CD4-positive, CD25-positive, alpha-beta regulatory T cell (primary cell): ENCODE measurements around the gene APCDD1L. TPM values are rescaled to one million over a fixed set of nuclear protein-coding genes. Genes with fewer than 3 reads are reported as not detected.

Experiments
- ATAC-seq, 2 donors: fragments of 150-1000 bp; cut with Tn5 transposase; one replicate each; pipeline ENCODE4 v1.10.0; 2021; ENCODE audit warnings: low read depth in 2 of 2, moderate number of reproducible peaks in 2 of 2, moderate library complexity in 1 of 2
- DNase-seq, 3 donors: peaks; one replicate each; pipeline versions ENCODE4 v3.0.0 to v3.0.0-alpha.2; 2012 to 2022; ENCODE audit warnings: mixed read lengths in 1 of 3
- H3K27ac ChIP-seq: one replicate; pipeline ENCODE4 v1.7.0; 2013; ENCODE audit warnings: mild to moderate bottlenecking, low read length; ENCODE audit not compliant: insufficient read depth, poor library complexity, severe bottlenecking
- H3K27me3 ChIP-seq: one replicate; pipeline ENCODE4 v1.7.0; 2013; ENCODE audit warnings: low read length; ENCODE audit not compliant: control insufficient read depth, insufficient read depth
- H3K36me3 ChIP-seq: one replicate; pipeline ENCODE4 v1.7.0; 2013; ENCODE audit warnings: mild to moderate bottlenecking, low read length, moderate library complexity; ENCODE audit not compliant: control insufficient read depth, insufficient read depth
- H3K4me1 ChIP-seq: 2 replicates; pipeline ENCODE4 v1.7.0; 2013; ENCODE audit warnings: mild to moderate bottlenecking, low read length; ENCODE audit not compliant: insufficient read depth, control insufficient read depth, poor library complexity, severe bottlenecking
- H3K4me3 ChIP-seq: one replicate; pipeline ENCODE4 v1.7.0; 2013; ENCODE audit warnings: low read depth, mild to moderate bottlenecking, low read length, moderate library complexity
- H3K9me3 ChIP-seq, 2 experiments: 1 replicate in 1 of 2; 2 replicates in 1 of 2; pipeline ENCODE4 v1.7.0; 2013; ENCODE audit warnings: low read length in 2 of 2, mild to moderate bottlenecking in 1 of 2, moderate library complexity in 1 of 2; ENCODE audit not compliant: control insufficient read depth in 2 of 2
- H3K27ac Mint-ChIP-seq, 3 donors: one replicate each; pipeline ENCODE4 v1.8.0; 2020 to 2022; ENCODE audit warnings: mild to moderate bottlenecking in 3 of 3, mixed read lengths in 3 of 3, moderate library complexity in 2 of 3
- H3K27me3 Mint-ChIP-seq: one replicate; pipeline ENCODE4 v1.8.0; 2022; ENCODE audit warnings: mild to moderate bottlenecking, mixed read lengths
- H3K36me3 Mint-ChIP-seq: one replicate; pipeline ENCODE4 v1.8.0; 2020; ENCODE audit warnings: mixed read lengths
- H3K4me1 Mint-ChIP-seq, 4 donors: one replicate each; pipeline ENCODE4 v1.8.0; 2020 to 2022; ENCODE audit warnings: mixed read lengths in 4 of 4, mild to moderate bottlenecking in 1 of 4
- H3K4me3 Mint-ChIP-seq, 4 donors: one replicate each; pipeline ENCODE4 v1.8.0; 2020 to 2022; ENCODE audit warnings: mild to moderate bottlenecking in 4 of 4, mixed read lengths in 4 of 4, moderate library complexity in 3 of 4
- H3K9me3 Mint-ChIP-seq, 7 donors: one replicate each; pipeline ENCODE4 v1.8.0; 2020 to 2022; ENCODE audit warnings: mixed read lengths in 7 of 7, mild to moderate bottlenecking in 3 of 7, moderate library complexity in 2 of 7
- polyA plus RNA-seq, 4 donors: library from polyadenylated mRNA; unstranded; fragments of 300-500 nt; fragmentation: Illumina TruSeq; gene quantifications; one replicate each; pipeline ENCODE4 v1.2.3, GENCODE V29; 2021
- total RNA-seq: library from RNA; stranded (reverse); gene quantifications from one replicate; pipeline ENCODE4 v1.2.3, GENCODE V29; 2022

The APCDD1L gene
- total and polyA plus RNA-seq, 5 donors from 2014 or later, result 0.62 TPM; not detected in 4

DNA sequence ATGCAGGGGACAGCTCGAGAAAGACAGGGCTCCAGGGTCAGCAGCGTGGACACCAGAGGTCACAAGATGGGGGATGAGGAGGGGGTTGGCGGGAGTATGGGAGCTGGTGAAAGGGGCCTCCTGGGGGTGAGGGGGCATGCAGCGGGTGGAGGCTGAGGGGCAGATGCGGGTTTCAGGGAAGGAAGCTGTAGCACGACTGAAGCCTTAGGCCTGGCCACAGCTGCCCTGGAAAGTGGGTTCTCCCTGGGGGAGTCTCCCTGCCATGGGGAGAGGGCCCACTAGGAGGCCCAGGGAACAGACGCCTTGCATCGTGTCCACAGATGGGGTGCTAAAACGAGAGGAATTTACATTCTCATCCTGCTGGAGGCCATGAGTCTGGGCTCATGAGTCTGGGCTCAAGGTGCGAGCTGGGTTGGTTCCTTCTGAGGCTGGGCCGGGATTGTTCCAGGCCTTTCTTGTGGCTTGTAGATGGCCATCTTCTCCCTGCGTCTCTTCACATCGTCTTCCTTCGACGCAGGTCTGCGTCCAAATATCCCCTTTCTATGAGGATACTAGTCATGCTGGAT is 18.0 kb downstream of the APCDD1L start:
- Mint-ChIP-seq H3K4me1 (no peaks in the 10 kb centered on the region), H3K4me3 (no peak overlapping the region), H3K36me3 (no peaks in the 10 kb centered on the region), H3K9me3 (peaks cover 0 to 3% (median 0%) of the 10 kb centered on the region in 7 donors), H3K27me3 (peaks cover 7% of the 10 kb centered on the region), H3K27ac (no peak overlapping the region)
- ATAC-seq (no peak), DNase-seq (no peak)
- no peaks in the 10 kb centered on the region for H3K9me3 ChIP-seq
- no peaks in the 10 kb centered on the region for H3K4me1 ChIP-seq
- no peaks in the 10 kb centered on the region for H3K27me3 ChIP-seq
- no peak overlapping the region for H3K27ac ChIP-seq
- H3K36me3 ChIP-seq, result no peaks in the 10 kb centered on the region
- H3K4me3 ChIP-seq, result no peak overlapping the region

GRCh38 chr20:58496429-58496769 is 18.8 kb downstream of the APCDD1L start:
- Histone ChIP-seq H3K4me1 (no peaks in the 10 kb centered on the region), H3K36me3 (no peaks in the 10 kb centered on the region), H3K4me3 (no peak overlapping the region), H3K9me3 (no peaks in the 10 kb centered on the region), H3K27me3 (no peaks in the 10 kb centered on the region), H3K27ac (no peak overlapping the region)
- Mint-ChIP-seq H3K4me3 (no peak overlapping the region), H3K9me3 (peaks cover 0 to 3% (median 0%) of the 10 kb centered on the region in 7 donors), H3K27ac (no peak overlapping the region), H3K36me3 (no peaks in the 10 kb centered on the region), H3K4me1 (no peaks in the 10 kb centered on the region), H3K27me3 (peaks cover 4% of the 10 kb centered on the region)
- DNase-seq (no peak), ATAC-seq (no peak)

DNA sequence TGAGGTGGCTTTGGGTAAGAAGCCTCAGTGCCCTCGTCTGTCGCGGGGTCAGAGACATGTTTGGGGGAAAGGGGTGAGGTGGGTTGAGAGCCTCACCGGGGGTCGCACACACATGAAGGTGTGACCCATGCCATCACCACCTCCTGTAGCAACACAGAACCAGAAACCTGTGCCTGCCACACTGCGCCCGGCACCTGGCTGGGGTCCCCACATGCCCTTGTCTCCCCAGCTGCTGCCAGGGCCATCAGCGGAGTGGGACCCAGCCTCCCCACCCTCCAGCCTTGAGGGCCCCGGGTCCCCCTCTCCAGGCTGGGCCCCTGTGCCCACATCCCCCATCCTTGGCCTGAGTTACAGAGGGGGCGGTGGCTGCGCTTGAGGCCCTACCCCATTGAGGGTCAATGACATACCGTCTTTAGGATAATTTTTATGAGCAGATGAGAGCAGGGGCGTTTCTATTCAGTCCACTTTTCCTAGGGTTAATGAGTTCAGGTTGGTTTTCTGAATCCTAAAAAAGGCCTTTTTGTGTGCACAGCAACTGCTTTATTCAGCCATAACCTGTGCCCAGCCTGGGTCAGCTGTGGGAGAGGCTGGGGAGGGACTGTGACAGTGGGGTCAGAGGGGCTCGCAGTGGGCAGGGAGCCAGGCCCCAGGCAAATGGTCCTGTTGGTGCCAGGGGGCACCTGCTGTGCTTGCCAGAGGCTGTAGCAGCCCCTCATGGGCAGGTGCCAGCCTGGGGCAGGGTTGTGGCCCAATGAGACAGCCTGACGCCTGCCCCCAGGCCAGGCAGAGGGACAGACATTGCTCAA is 19.4 kb downstream of the APCDD1L start:
- H3K27me3 Mint-ChIP-seq, result peaks cover 4% of the 10 kb centered on the region
- Histone ChIP-seq H3K36me3 (no peaks in the 10 kb centered on the region), H3K9me3 (no peaks in the 10 kb centered on the region), H3K4me1 (no peaks in the 10 kb centered on the region), H3K27ac (no peak overlapping the region), H3K4me3 (no peak overlapping the region), H3K27me3 (no peaks in the 10 kb centered on the region)
- ATAC-seq (no peak), DNase-seq (no peak)
- no peaks in the 10 kb centered on the region for H3K36me3 Mint-ChIP-seq
- no peak overlapping the region for H3K4me3 Mint-ChIP-seq
- H3K4me1 Mint-ChIP-seq, result no peaks in the 10 kb centered on the region
- no peak overlapping the region for H3K27ac Mint-ChIP-seq
- H3K9me3 Mint-ChIP-seq, result peaks cover 0 to 3% (median 0%) of the 10 kb centered on the region in 7 donors

GRCh38 chr20:58494923-58495622 is 20.1 kb downstream of the APCDD1L start:
- Histone ChIP-seq H3K27ac (no peak overlapping the region), H3K4me1 (no peaks in the 10 kb centered on the region), H3K4me3 (no peak overlapping the region), H3K9me3 (no peaks in the 10 kb centered on the region), H3K27me3 (no peaks in the 10 kb centered on the region), H3K36me3 (no peaks in the 10 kb centered on the region)
- H3K27me3 Mint-ChIP-seq, result peaks cover 4% of the 10 kb centered on the region
- no peaks in the 10 kb centered on the region for H3K36me3 Mint-ChIP-seq
- H3K9me3 Mint-ChIP-seq, result peaks cover 0 to 2% (median 0%) of the 10 kb centered on the region in 7 donors
- no peak overlapping the region for H3K27ac Mint-ChIP-seq
- ATAC-seq (no peak), DNase-seq (no peak)
- H3K4me3 Mint-ChIP-seq, result no peak overlapping the region
- H3K4me1 Mint-ChIP-seq, result no peaks in the 10 kb centered on the region

GRCh38 chr20:58492795-58493524 is 22.2 kb downstream of the APCDD1L start:
- peaks cover 0 to 9% (median 4%) of the 10 kb centered on the region in 7 donors for H3K9me3 Mint-ChIP-seq
- no peak overlapping the region for H3K27ac Mint-ChIP-seq
- H3K4me1 Mint-ChIP-seq, result no peaks in the 10 kb centered on the region
- Histone ChIP-seq H3K4me3 (no peak overlapping the region), H3K27me3 (no peaks in the 10 kb centered on the region), H3K4me1 (no peaks in the 10 kb centered on the region), H3K9me3 (peaks cover 0 to 5% of the 10 kb centered on the region in 2 experiments), H3K27ac (no peak overlapping the region), H3K36me3 (no peaks in the 10 kb centered on the region)
- H3K27me3 Mint-ChIP-seq, result peaks cover 4% of the 10 kb centered on the region
- DNase-seq (no peak), ATAC-seq (no peak)
- peaks cover 5% of the 10 kb centered on the region for H3K36me3 Mint-ChIP-seq
- H3K4me3 Mint-ChIP-seq, result no peak overlapping the region

DNA sequence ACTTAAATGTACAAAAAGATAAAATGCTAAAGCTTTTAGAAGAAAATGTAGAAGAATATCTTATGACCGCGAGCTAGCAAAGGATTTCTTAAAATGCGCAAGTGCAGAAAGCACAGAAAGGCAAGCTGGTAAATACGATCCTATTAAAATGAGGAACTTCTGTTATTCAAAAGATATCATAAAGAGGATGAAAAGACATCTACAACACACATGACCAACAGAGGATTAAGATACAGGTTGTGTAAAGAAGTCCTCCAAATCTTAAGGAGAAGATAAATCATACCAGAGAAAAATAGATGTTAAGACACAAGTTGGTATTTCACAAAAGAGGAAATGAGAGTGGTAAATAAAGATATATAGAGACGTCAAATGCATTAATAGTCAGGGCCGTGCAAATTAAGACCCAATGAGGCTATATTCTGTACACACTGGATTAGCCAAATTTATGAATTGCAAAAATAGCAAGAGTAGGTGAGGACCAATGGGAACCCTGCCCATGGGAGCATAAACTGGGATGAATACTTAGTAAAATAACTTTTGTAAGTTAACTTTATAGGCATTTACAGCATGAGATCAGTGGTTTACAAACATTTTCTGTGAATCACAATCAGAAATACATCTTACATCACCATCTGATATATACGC is 23.0 kb downstream of the APCDD1L start:
- Mint-ChIP-seq H3K36me3 (peaks cover 5% of the 10 kb centered on the region), H3K9me3 (peaks cover 0 to 9% (median 4%) of the 10 kb centered on the region in 7 donors), H3K4me3 (no peak overlapping the region), H3K27ac (no peak overlapping the region), H3K4me1 (no peaks in the 10 kb centered on the region), H3K27me3 (peaks cover 4% of the 10 kb centered on the region)
- Histone ChIP-seq H3K36me3 (no peaks in the 10 kb centered on the region), H3K4me1 (no peaks in the 10 kb centered on the region), H3K9me3 (peaks cover 5 to 6% of the 10 kb centered on the region in 2 experiments), H3K27me3 (no peaks in the 10 kb centered on the region), H3K27ac (no peak overlapping the region), H3K4me3 (no peak overlapping the region)
- DNase-seq (no peak), ATAC-seq (no peak)

DNA sequence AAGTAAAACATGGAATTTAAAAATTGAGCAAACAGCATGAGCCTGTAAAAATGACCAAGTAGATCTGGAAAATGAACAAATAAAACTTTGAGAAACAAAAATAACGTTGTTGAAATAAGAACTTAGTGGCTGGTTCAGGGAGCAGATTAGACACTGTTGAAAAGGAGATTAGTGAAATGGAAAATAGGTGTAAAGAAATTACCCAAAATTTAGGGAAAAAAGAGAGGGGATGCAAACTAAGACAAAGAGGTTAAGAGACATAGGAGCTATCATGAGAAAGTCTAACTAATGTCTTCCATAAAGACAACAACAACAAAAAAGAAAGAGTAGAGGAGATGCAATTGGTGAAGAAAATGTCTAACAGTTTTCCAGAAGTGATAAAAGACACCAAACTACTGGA is 29.0 kb downstream of the APCDD1L start:
- no peak overlapping the region for H3K4me3 ChIP-seq
- H3K9me3 Mint-ChIP-seq, result peaks cover 0 to 33% (median 11%) of the 10 kb centered on the region in 7 donors
- peak overlapping the region in 1 of 4 donors; percentile 73 for H3K4me3 Mint-ChIP-seq
- DNase-seq, result no peak
- no peak for ATAC-seq
- H3K27ac ChIP-seq, result no peak overlapping the region
- peaks cover 14% of the 10 kb centered on the region for H3K36me3 Mint-ChIP-seq
- H3K27me3 Mint-ChIP-seq, result peaks cover 12% of the 10 kb centered on the region
- H3K27ac Mint-ChIP-seq, result no peak overlapping the region
- H3K4me1 Mint-ChIP-seq, result peaks cover 0 to 3% (median 0%) of the 10 kb centered on the region in 4 donors
- no peaks in the 10 kb centered on the region for H3K36me3 ChIP-seq
- peaks cover 5% of the 10 kb centered on the region for H3K27me3 ChIP-seq
- peaks cover 16 to 22% of the 10 kb centered on the region in 2 experiments for H3K9me3 ChIP-seq
- no peaks in the 10 kb centered on the region for H3K4me1 ChIP-seq
